H9 (cell line): Measurements from ENCODE around the gene BBC3. TPM values are rescaled to one million over a fixed set of nuclear protein-coding genes. Genes with fewer than 3 reads are reported as not detected.

Experiments
- DNase-seq: peaks from one replicate; pipeline ENCODE4 v3.0.0-alpha.2; 2017
- H2AFZ ChIP-seq: one replicate; pipeline ENCODE4 v1.6.1; 2013; ENCODE audit warnings: mild to moderate bottlenecking, low read length, control low read depth, moderate library complexity
- H2AK5ac ChIP-seq: 2 replicates; pipeline ENCODE4 v1.6.1; 2013; ENCODE audit warnings: low read length, control low read depth, mixed read lengths; ENCODE audit not compliant: insufficient read length
- H2BK120ac ChIP-seq: one replicate; pipeline ENCODE4 v1.6.1; 2013; ENCODE audit warnings: low read depth, mild to moderate bottlenecking, low read length, control low read depth, inconsistent platforms; ENCODE audit not compliant: poor library complexity, severe bottlenecking
- H2BK12ac ChIP-seq: 2 replicates; pipeline ENCODE4 v1.6.1; 2013; ENCODE audit warnings: low read length, control low read depth, mixed read lengths, low read depth; ENCODE audit not compliant: insufficient read length
- H2BK15ac ChIP-seq: 2 replicates; pipeline ENCODE4 v1.6.1; 2013; ENCODE audit warnings: low read depth, low read length, control low read depth
- H2BK20ac ChIP-seq: one replicate; pipeline ENCODE4 v1.6.1; 2013; ENCODE audit warnings: low read depth, mild to moderate bottlenecking, low read length, control low read depth, inconsistent platforms; ENCODE audit not compliant: poor library complexity, severe bottlenecking
- H2BK5ac ChIP-seq: 2 replicates; pipeline ENCODE4 v1.6.1; 2013; ENCODE audit warnings: low read length, control low read depth, mixed read lengths; ENCODE audit not compliant: insufficient read length
- H3K14ac ChIP-seq: 2 replicates; pipeline ENCODE4 v1.6.1; 2013; ENCODE audit warnings: low read length, control low read depth; ENCODE audit not compliant: insufficient read depth
- H3K18ac ChIP-seq: 2 replicates; pipeline ENCODE4 v1.6.1; 2013; ENCODE audit warnings: low read depth, mild to moderate bottlenecking, mixed read lengths, low read length, control low read depth; ENCODE audit not compliant: insufficient read length
- H3K23ac ChIP-seq: 2 replicates; pipeline ENCODE4 v1.6.1; 2013; ENCODE audit warnings: low read length, control low read depth, mixed read lengths, low read depth; ENCODE audit not compliant: insufficient read length
- H3K23me2 ChIP-seq: 2 replicates; pipeline ENCODE4 v1.6.1; 2013; ENCODE audit warnings: low read depth, mild to moderate bottlenecking, mixed read lengths, low read length, control low read depth; ENCODE audit not compliant: insufficient read length, poor library complexity, severe bottlenecking
- H3K27ac ChIP-seq: 2 replicates; pipeline ENCODE4 v1.5.1; 2013; ENCODE audit warnings: low read length, control low read depth, mixed read lengths, low read depth; ENCODE audit not compliant: insufficient read length
- H3K27me3 ChIP-seq: 2 replicates; pipeline ENCODE4 v1.6.1; 2013; ENCODE audit warnings: low read length, control low read depth, inconsistent platforms; ENCODE audit not compliant: insufficient read depth
- H3K4ac ChIP-seq: 2 replicates; pipeline ENCODE4 v1.6.1; 2013; ENCODE audit warnings: low read depth, mild to moderate bottlenecking, control low read depth, inconsistent platforms, low read length, moderate library complexity
- H3K4me1 ChIP-seq: 2 replicates; pipeline ENCODE4 v1.6.1; 2013; ENCODE audit warnings: low read length, control low read depth, inconsistent platforms; ENCODE audit not compliant: insufficient read depth
- H3K4me2 ChIP-seq: 2 replicates; pipeline ENCODE4 v1.6.1; 2013; ENCODE audit warnings: low read length, control low read depth, mixed read lengths; ENCODE audit not compliant: insufficient read length, insufficient read depth
- H3K56ac ChIP-seq: 2 replicates; pipeline ENCODE4 v1.6.1; 2013; ENCODE audit warnings: low read depth, mild to moderate bottlenecking, mixed read lengths, low read length, control low read depth; ENCODE audit not compliant: insufficient read length
- H3K79me1 ChIP-seq: 2 replicates; pipeline ENCODE4 v1.6.1; 2013; ENCODE audit warnings: low read depth, mild to moderate bottlenecking, moderate library complexity, low read length, control low read depth, inconsistent platforms; ENCODE audit not compliant: insufficient read depth, poor library complexity, severe bottlenecking
- H3K79me2 ChIP-seq: 2 replicates; pipeline ENCODE4 v1.6.1; 2013; ENCODE audit warnings: low read length, control low read depth, inconsistent platforms; ENCODE audit not compliant: insufficient read depth
- H3K9ac ChIP-seq: 2 replicates; pipeline ENCODE4 v1.6.1; 2013; ENCODE audit warnings: low read length, control low read depth, mixed read lengths; ENCODE audit not compliant: insufficient read length; ENCODE audit errors: extremely low read depth
- H3K9me3 ChIP-seq: one replicate; pipeline ENCODE4 v1.6.1; 2013; ENCODE audit warnings: low read depth, low read length, inconsistent platforms; ENCODE audit not compliant: control insufficient read depth
- H3T11ph ChIP-seq: one replicate; pipeline ENCODE4 v1.6.1; 2013; ENCODE audit warnings: mild to moderate bottlenecking, low read length, control low read depth, inconsistent platforms
- H4K20me1 ChIP-seq: one replicate; pipeline ENCODE4 v1.6.1; 2013; ENCODE audit not compliant: control insufficient read depth, insufficient read length, insufficient read depth
- H4K5ac ChIP-seq: 2 replicates; pipeline ENCODE4 v1.6.1; 2013; ENCODE audit warnings: low read depth, mild to moderate bottlenecking, mixed read lengths, low read length, control low read depth; ENCODE audit not compliant: insufficient read length
- H4K8ac ChIP-seq: replicated peaks from 2 replicates; pipeline ENCODE4 v1.6.1; 2013; ENCODE audit warnings: low read length, control low read depth, mixed read lengths, low read depth; ENCODE audit not compliant: insufficient read length
- H4K91ac ChIP-seq: 2 replicates; pipeline ENCODE4 v1.6.1; 2013; ENCODE audit warnings: low read depth, mild to moderate bottlenecking, moderate library complexity, mixed read lengths, low read length, control low read depth; ENCODE audit not compliant: insufficient read length
- H3K27ac Mint-ChIP-seq, 3 experiments: 2 replicates in 2 of 3; 3 replicates in 1 of 3; pipeline ENCODE4 v1.8.0; 2020 to 2021; ENCODE audit warnings: mixed read lengths in 3 of 3, mild to moderate bottlenecking in 1 of 3, moderate library complexity in 1 of 3
- H3K27me3 Mint-ChIP-seq: 2 replicates; pipeline ENCODE4 v1.8.0; 2021; ENCODE audit warnings: low read depth, mild to moderate bottlenecking, moderate library complexity, mixed read lengths
- H3K36me3 Mint-ChIP-seq, 3 experiments: 2 replicates in 2 of 3; 3 replicates in 1 of 3; pipeline ENCODE4 v1.8.0; 2020 to 2021; ENCODE audit warnings: low read depth in 3 of 3, mixed read lengths in 3 of 3; ENCODE audit not compliant: insufficient read depth in 1 of 3
- H3K4me1 Mint-ChIP-seq, 2 experiments: 2 replicates each; pipeline ENCODE4 v1.8.0; 2020; ENCODE audit warnings: mixed read lengths in 2 of 2
- H3K4me3 Mint-ChIP-seq, 2 experiments: 2 replicates in 1 of 2; 3 replicates in 1 of 2; pipeline ENCODE4 v1.8.0; 2020 to 2021; ENCODE audit warnings: mild to moderate bottlenecking in 2 of 2, mixed read lengths in 2 of 2, moderate library complexity in 1 of 2
- H3K9me3 Mint-ChIP-seq, 2 experiments: 2 replicates in 1 of 2; 3 replicates in 1 of 2; pipeline ENCODE4 v1.8.0; 2020; ENCODE audit warnings: mild to moderate bottlenecking in 2 of 2, mixed read lengths in 2 of 2, moderate library complexity in 1 of 2
- WGBS: extraction: QIAGEN DNeasy Blood & Tissue Kit; methylation state at CpG from one replicate; pipeline ENCODE4 v1.1.7; 2013; ENCODE audit warnings: missing lambda C conversion rate, low lambda C conversion rate, mixed read lengths; ENCODE audit not compliant: insufficient read length; ENCODE audit errors: extremely low coverage; 5-methylcytosine and 5-hydroxymethylcytosine counted together
- total RNA-seq: library from RNA; stranded (reverse); gene quantifications from 2 replicates; pipeline ENCODE4 v1.2.1, GENCODE V29; 2021
- TF ChIP-seq, protein P1 (sequence below): fragments of 200-600 bp; sonication (generic); conservative IDR thresholded peaks from 3 replicates; pipeline ENCODE4 v1.8.0; 2021; ENCODE audit warnings: antibody characterized with exemption, mild to moderate bottlenecking

BBC3 gene
- total RNA-seq, 1 experiment from 2014 or later, result 23.2 TPM

DNA sequence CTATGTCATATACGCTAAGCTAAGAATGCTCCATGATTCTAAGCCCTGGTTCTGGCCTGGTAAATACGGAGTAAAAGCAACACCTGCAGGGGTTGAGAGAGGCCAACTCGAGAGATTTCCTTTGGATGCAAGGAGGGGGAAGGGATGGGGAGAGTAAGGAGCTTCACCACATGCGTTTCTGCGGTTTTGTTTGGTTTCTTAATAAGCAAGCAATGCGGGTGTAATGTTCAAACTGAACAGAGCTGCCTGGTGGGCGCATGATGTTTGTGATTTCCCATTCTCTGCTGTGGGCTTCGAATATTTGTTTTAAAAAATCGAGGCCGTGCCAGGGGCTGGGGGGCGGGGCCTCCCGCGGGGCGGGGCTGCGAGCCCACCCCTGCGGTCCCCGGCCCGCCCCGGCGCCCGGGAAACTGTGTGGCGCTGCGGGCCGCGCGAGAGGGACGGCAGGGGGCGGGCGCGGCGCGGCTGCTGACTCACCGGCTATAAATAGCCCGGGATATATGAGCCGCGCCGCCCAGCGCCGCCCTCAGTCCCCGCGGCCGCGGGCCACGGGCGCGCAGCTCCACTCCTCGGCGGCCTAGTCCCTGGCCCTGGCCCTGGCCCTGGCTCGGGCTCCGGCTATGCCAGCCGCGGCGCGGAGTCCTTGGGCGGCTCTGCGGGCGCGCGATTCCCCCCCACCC is 5.1 kb downstream of the BBC3 start:
- Histone ChIP-seq H3K79me1 (no peaks in the 10 kb centered on the region), H4K91ac (no peak overlapping the region), H2BK5ac (no peak overlapping the region), H2AFZ (no peak overlapping the region), H3K18ac (peak overlapping the region; percentile 79), H3K9me3 (no peaks in the 10 kb centered on the region), H2AK5ac (no peak overlapping the region), H3K27ac (no peak overlapping the region), H3K4ac (no peak overlapping the region; the same call in 1 of the 2 replicates), H2BK20ac (no peak overlapping the region), H2BK120ac (no peak overlapping the region), H3K56ac (no peak overlapping the region), H3K4me2 (peak overlapping the region; percentile 48), H3K79me2 (peaks cover 2% of the 10 kb centered on the region; the same call in 1 of the 2 replicates), H3K9ac (no peak overlapping the region), H4K8ac (no peak overlapping the region), H3K23me2 (peaks cover 30% of the 10 kb centered on the region), H3T11ph (no peak overlapping the region), H2BK15ac (no peak overlapping the region), H3K23ac (no peak overlapping the region), H3K27me3 (no peaks in the 10 kb centered on the region), H3K14ac (peak overlapping the region; percentile 85; the same call in 1 of the 2 replicates), H4K20me1 (peaks cover 4% of the 10 kb centered on the region), H3K4me1 (no peaks in the 10 kb centered on the region; the same call in 1 of the 2 replicates), H4K5ac (no peak overlapping the region), H2BK12ac (no peak overlapping the region)
- peak overlapping the region; percentile 68 to 92 (median 78); a peak in 6 of 7 replicates for H3K27ac Mint-ChIP-seq
- no peaks in the 10 kb centered on the region; a peak in 1 of 5 replicates for H3K9me3 Mint-ChIP-seq
- H3K36me3 Mint-ChIP-seq, result peaks cover 0 to 20% (median 11%) of the 10 kb centered on the region in 3 experiments; a peak in 5 of 7 replicates
- peaks cover 10 to 19% of the 10 kb centered on the region in 2 experiments for H3K4me1 Mint-ChIP-seq
- WGBS, result no CpG with 5 or more reads among the region's 59 CpGs
- peak overlapping the region; percentile 31 to 82 for H3K4me3 Mint-ChIP-seq
- no peaks in the 10 kb centered on the region for H3K27me3 Mint-ChIP-seq
- DNase-seq, result peak; percentile 88
- TF ChIP-seq, protein P1, sequence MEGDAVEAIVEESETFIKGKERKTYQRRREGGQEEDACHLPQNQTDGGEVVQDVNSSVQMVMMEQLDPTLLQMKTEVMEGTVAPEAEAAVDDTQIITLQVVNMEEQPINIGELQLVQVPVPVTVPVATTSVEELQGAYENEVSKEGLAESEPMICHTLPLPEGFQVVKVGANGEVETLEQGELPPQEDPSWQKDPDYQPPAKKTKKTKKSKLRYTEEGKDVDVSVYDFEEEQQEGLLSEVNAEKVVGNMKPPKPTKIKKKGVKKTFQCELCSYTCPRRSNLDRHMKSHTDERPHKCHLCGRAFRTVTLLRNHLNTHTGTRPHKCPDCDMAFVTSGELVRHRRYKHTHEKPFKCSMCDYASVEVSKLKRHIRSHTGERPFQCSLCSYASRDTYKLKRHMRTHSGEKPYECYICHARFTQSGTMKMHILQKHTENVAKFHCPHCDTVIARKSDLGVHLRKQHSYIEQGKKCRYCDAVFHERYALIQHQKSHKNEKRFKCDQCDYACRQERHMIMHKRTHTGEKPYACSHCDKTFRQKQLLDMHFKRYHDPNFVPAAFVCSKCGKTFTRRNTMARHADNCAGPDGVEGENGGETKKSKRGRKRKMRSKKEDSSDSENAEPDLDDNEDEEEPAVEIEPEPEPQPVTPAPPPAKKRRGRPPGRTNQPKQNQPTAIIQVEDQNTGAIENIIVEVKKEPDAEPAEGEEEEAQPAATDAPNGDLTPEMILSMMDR, result peak; percentile 23; the same call in 2 of the 3 replicates
